Measurements from ENCODE around the gene USO1.
"Not testable (repeated sequence)": the region's sequence is repeated elsewhere in the genome, so short reads cannot be mapped to it uniquely, and the experiment has no call there.

The USO1 gene

GRCh38 chr4:75844151-75844662, 119.8 kb downstream of the USO1 start:
- H3K27me3 ChIP-seq (ENCODE audit: insufficient read depth, poor library complexity, severe bottlenecking) = no peaks in the 10 kb centered on the region
- no peak overlapping the region for H3K27ac ChIP-seq (ENCODE audit: poor library complexity, severe bottlenecking)
- ATAC-seq (ENCODE audit: low read depth) = peak; percentile 50; the same call in 1 of the 3 replicates
- no peaks in the 10 kb centered on the region for H3K9me3 ChIP-seq (ENCODE audit: severe bottlenecking)
- no peaks in the 10 kb centered on the region for H3K36me3 ChIP-seq (ENCODE audit: low read depth)
- H3K4me1 ChIP-seq (ENCODE audit: insufficient read depth, poor library complexity, severe bottlenecking) = no peaks in the 10 kb centered on the region
- H3K4me3 ChIP-seq (ENCODE audit: severe bottlenecking) = no peak overlapping the region
- TF ChIP-seq CTCF (IDR thresholded peaks at IDR 0.05; ENCODE audit: poor library complexity, severe bottlenecking) = no peak
- no peak for DNase-seq (ENCODE audit: low spot score)

- H3K9me3 ChIP-seq (ENCODE audit: severe bottlenecking) = no peaks in the 10 kb centered on the region
- ATAC-seq (ENCODE audit: low read depth) = no peak
- no peaks in the 10 kb centered on the region for H3K4me1 ChIP-seq (ENCODE audit: insufficient read depth, poor library complexity, severe bottlenecking)
- no peak for DNase-seq (ENCODE audit: low spot score)
- H3K36me3 ChIP-seq (ENCODE audit: low read depth) = no peaks in the 10 kb centered on the region
- no peaks in the 10 kb centered on the region for H3K27me3 ChIP-seq (ENCODE audit: insufficient read depth, poor library complexity, severe bottlenecking)
- no peak for TF ChIP-seq CTCF (IDR thresholded peaks at IDR 0.05; ENCODE audit: poor library complexity, severe bottlenecking)
- no peak overlapping the region for H3K4me3 ChIP-seq (ENCODE audit: severe bottlenecking)
- no peak overlapping the region for H3K27ac ChIP-seq (ENCODE audit: poor library complexity, severe bottlenecking)
Observed at GRCh38 chr4:75845992-75846391, 121.6 kb downstream of the USO1 start.

- peak; percentile 84 for ATAC-seq (ENCODE audit: low read depth)
- not testable (repeated sequence) for H3K27ac ChIP-seq (ENCODE audit: poor library complexity, severe bottlenecking); H3K9me3 ChIP-seq (ENCODE audit: severe bottlenecking); H3K4me3 ChIP-seq (ENCODE audit: severe bottlenecking); H3K27me3 ChIP-seq (ENCODE audit: insufficient read depth, poor library complexity, severe bottlenecking); H3K36me3 ChIP-seq (ENCODE audit: low read depth); H3K4me1 ChIP-seq (ENCODE audit: insufficient read depth, poor library complexity, severe bottlenecking); DNase-seq (ENCODE audit: low spot score)
- peak; percentile 89 for TF ChIP-seq CTCF (IDR thresholded peaks at IDR 0.05; ENCODE audit: poor library complexity, severe bottlenecking)
Observed at GRCh38 chr4:75848171-75848760, 123.9 kb downstream of the USO1 start.

- H3K4me1 ChIP-seq (ENCODE audit: insufficient read depth, poor library complexity, severe bottlenecking) = no peaks in the 10 kb centered on the region
- ATAC-seq (ENCODE audit: low read depth) (no peak), DNase-seq (ENCODE audit: low spot score) (no peak)
- no peaks in the 10 kb centered on the region for H3K9me3 ChIP-seq (ENCODE audit: severe bottlenecking)
- H3K27ac ChIP-seq (ENCODE audit: poor library complexity, severe bottlenecking) = no peak overlapping the region
- H3K4me3 ChIP-seq (ENCODE audit: severe bottlenecking) = no peak overlapping the region
- no peak for TF ChIP-seq CTCF (IDR thresholded peaks at IDR 0.05; ENCODE audit: poor library complexity, severe bottlenecking)
- H3K36me3 ChIP-seq (ENCODE audit: low read depth) = no peaks in the 10 kb centered on the region
- H3K27me3 ChIP-seq (ENCODE audit: insufficient read depth, poor library complexity, severe bottlenecking) = no peaks in the 10 kb centered on the region
Observed at GRCh38 chr4:75848891-75849290, 124.5 kb downstream of the USO1 start.

- H3K27ac ChIP-seq (ENCODE audit: poor library complexity, severe bottlenecking) = no peak overlapping the region
- H3K4me1 ChIP-seq (ENCODE audit: insufficient read depth, poor library complexity, severe bottlenecking) = no peaks in the 10 kb centered on the region
- ATAC-seq (ENCODE audit: low read depth) (0 out of 3 replicates have a peak, but pooled peaks have one; percentile 21), DNase-seq (ENCODE audit: low spot score) (no peak)
- no peaks in the 10 kb centered on the region for H3K36me3 ChIP-seq (ENCODE audit: low read depth)
- no peaks in the 10 kb centered on the region for H3K27me3 ChIP-seq (ENCODE audit: insufficient read depth, poor library complexity, severe bottlenecking)
- no peak overlapping the region for H3K4me3 ChIP-seq (ENCODE audit: severe bottlenecking)
- no peaks in the 10 kb centered on the region for H3K9me3 ChIP-seq (ENCODE audit: severe bottlenecking)
- TF ChIP-seq CTCF (IDR thresholded peaks at IDR 0.05; ENCODE audit: poor library complexity, severe bottlenecking) = no peak
Observed at GRCh38 chr4:75849461-75849860, 125.1 kb downstream of the USO1 start.
